GM10266 (cell line): ENCODE measurements around the gene HAPLN1.

Source experiments
- DNase-seq: peaks from one replicate; pipeline ENCODE4 v3.0.0; 2012; ENCODE audit errors: extremely low spot score
- TF ChIP-seq, protein P1 (sequence below): IDR thresholded peaks from 2 replicates; pipeline ENCODE4 v1.5.1; 2012; ENCODE audit warnings: mild to moderate bottlenecking, low read depth; ENCODE audit not compliant: control insufficient read depth, insufficient read depth; ENCODE audit errors: missing control alignments

The HAPLN1 gene

DNA sequence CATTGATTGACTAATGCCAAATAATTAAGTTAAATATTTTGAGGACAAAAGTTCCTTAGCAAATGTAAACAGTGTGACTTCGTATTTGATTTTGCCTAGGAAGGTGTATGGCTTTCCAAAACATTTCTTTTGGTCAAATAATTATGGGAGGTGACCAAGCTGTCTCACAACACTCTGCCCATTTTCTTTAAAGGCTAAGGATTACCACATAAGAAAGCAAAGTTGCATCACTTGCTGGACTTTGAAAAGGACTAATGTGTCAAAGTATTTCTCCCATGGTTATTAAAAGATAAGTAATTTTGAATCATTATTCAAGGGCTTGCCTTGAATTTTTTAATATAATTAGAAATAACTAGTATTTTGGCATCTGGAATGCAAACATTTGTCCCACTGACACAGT, 74.7 kb downstream of the HAPLN1 start:
- no peak for DNase-seq
- TF ChIP-seq, protein P1, sequence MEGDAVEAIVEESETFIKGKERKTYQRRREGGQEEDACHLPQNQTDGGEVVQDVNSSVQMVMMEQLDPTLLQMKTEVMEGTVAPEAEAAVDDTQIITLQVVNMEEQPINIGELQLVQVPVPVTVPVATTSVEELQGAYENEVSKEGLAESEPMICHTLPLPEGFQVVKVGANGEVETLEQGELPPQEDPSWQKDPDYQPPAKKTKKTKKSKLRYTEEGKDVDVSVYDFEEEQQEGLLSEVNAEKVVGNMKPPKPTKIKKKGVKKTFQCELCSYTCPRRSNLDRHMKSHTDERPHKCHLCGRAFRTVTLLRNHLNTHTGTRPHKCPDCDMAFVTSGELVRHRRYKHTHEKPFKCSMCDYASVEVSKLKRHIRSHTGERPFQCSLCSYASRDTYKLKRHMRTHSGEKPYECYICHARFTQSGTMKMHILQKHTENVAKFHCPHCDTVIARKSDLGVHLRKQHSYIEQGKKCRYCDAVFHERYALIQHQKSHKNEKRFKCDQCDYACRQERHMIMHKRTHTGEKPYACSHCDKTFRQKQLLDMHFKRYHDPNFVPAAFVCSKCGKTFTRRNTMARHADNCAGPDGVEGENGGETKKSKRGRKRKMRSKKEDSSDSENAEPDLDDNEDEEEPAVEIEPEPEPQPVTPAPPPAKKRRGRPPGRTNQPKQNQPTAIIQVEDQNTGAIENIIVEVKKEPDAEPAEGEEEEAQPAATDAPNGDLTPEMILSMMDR, result no peak

DNA sequence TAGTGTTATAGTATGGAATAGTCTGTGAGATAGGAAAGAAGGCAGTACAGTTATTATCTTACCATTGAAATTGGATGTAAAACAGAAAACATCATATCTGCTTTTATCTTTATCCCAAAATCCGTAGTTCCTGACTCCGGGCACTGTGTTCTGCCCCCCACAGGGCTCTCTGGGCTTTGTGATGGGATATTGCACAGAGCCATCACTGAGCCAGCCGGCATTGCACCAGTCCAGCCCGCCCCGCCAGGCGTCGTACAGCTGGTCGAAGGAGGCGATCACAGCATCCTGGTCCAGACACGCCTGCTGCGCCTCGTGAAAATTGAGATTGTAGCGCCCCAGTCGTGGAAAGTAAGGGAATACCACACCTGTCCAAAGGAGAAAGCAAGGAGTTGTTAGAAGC, 76.4 kb downstream of the HAPLN1 start:
- no peak for DNase-seq
- TF ChIP-seq, protein P1, result no peak

DNA sequence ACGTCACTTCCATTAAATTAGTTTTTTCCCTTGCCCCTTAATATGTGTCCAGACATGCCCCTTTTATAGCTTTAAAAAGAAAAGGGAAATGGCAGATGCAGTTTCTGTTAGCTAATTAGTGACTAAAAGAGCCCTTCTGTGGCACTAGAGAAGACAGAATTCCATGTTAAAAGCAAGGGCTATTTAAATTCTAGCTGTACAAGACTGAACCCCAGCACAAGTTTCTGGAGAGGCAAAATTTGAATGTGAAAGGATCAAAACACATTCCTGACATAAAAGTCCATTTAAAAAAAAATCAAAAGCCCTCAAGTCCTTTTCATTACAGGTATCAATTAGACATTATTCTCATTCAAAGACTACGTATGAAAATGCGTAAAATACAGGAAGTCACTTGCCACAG, 78.7 kb downstream of the HAPLN1 start:
- TF ChIP-seq, protein P1, result no peak
- DNase-seq, result no peak

DNA sequence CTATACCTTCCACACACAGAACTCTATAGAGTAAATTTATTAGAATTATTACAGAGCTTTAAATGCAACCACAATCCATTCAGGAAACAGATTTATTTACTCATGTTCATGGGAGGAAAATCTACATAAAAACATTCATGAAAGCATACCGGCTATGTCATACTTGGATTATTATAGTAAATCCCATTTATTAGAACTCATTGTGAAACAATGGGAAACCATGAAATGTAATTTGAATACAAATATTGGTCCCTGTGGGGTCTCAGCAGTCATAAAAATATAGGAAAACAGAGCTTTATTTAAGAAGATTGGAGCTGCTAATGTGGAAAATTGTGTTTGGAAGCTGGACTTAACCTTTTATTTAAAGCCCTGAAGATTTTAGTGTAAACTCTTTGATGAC, 80.7 kb downstream of the HAPLN1 start:
- TF ChIP-seq, protein P1, result no peak
- no peak for DNase-seq

DNA sequence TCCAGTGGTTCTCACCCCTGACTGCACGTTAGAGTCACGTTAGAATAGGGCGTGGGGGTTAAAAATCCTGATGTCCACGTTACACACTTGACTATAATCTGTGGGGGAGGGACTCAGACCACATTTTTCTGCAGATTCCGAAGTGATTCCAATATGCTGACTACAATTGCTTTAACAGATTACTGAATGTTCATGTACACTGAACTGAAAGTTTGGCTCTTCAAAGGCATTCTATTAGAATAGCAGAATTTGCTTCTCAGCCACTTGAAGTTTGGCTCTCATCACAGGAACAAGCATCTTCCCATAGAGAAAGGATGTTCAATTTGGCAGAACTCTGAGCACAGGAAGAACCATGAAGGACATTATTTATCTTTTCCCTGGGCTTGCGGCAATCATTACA, 84.5 kb downstream of the HAPLN1 start:
- DNase-seq, result no peak

DNA sequence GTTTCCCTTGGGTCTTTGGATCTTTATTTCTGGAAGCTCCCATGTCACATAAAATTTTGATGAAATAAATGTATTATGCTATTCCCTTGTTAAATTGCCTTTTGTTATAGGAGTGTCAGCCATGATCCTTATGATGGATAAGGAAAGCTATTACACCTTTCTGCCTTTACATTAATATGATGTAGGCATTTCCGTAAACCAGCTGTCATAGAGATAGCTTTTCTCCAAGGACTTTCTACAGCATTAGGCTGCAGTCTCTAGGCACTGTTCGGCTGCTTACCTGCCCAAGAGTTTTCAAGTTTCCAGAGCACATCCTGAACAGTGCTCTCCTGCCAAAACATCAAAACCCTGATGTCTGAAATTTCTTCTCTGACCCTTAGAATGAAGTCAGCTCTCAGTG, 87.4 kb downstream of the HAPLN1 start:
- DNase-seq, result no peak
- TF ChIP-seq, protein P1, result no peak

More for the DNA sequence above, 84.5 kb downstream of the HAPLN1 start:
- TF ChIP-seq, protein P1, result no peak

DNA sequence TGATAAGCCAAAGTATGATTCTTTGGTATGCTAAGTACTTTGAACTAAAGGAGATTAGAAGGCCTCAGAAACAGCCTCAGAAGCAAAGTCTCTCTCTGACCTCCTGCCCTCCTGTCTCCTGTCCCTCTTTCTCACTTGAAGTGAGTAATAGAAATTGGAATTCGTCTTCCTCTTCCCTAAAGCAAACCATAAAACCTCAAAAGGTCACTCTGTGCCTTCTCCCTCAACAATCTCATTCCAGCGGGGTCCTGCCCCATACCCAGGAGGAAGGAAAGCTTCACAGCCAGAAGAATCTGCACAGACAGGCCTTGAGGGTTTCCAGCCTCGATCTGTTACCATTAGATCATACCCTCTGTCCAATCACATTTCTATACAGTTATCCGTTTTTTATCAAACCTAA, 87.8 kb downstream of the HAPLN1 start:
- TF ChIP-seq, protein P1, result no peak
- DNase-seq, result no peak
